ENCODE data around the gene ABO. TPM values are rescaled to one million over a fixed set of nuclear protein-coding genes. Genes with fewer than 3 reads are reported as not detected.

ABO gene
- total and polyA plus RNA-seq, 2 of the 8 experiments (the other 6 are each of a cell fraction or from before 2014, with no cell fraction given), result 0.03 TPM; not detected in 1

DNA sequence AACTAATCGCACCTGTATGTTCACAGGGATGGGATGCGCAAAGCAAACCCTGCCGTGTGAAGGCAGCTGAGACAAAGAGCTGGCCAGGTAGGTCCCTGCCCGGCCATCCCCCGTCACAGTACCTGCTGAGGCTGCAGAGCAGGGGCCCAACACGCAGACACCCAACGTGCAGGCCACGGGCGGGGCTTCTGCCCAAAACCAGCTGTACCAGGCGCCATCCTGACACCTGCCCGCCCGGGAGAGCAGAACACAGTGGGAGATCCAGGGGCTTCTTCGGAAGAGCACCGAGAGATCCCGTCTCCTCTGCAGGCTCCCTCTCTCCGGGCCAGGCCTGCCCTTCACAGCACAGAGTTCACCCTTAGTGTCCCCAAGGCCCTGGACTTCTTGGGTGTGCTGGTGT, 28.4 kb downstream of the ABO start:
- WGBS, 2 experiments (ENCODE audit: extremely low coverage in 1 of 2, insufficient coverage in 1 of 2, insufficient read length in 1 of 2, insufficient replicate concordance in 2 of 2, low coverage in 1 of 2, low lambda C conversion rate in 2 of 2, missing lambda C conversion rate in 1 of 2), result 82% methylated on average over 16 of the region's 16 CpGs; no CpG with 5 or more reads in 1 of the 2 experiments

More for the DNA sequence above, 28.4 kb downstream of the ABO start:
- ChIA-PET CTCF (ENCODE audit: partially characterized antibody) (interaction anchor here (0.7 to 3.9 kb wide), 8 partner anchors 7 to 84 kb away, joined by 3 to 24 read pairs (median 3); no protein-coding TSS in a partner anchor), POLR2A (ENCODE audit: partially characterized antibody) (no interaction called here)
- no peak for DNase-seq (ENCODE audit: low read depth in 1 of 2, low spot score in 2 of 2)
- no peaks in the 10 kb centered on the region for H3K36me3 ChIP-seq (ENCODE audit: control insufficient read depth in 2 of 4, insufficient read depth in 4 of 4, low read length in 3 of 4)
- no peak overlapping the region for H2AFZ ChIP-seq (ENCODE audit: low read length)
- no peak for TF ChIP-seq BACH1 (IDR thresholded peaks at IDR 0.05; ENCODE audit: low read length)
- no peak for TF ChIP-seq CTBP2 (IDR thresholded peaks at IDR 0.05; ENCODE audit: borderline replicate concordance, insufficient read depth, insufficient read length, low read length)
- no peak for TF ChIP-seq CBX5 (IDR thresholded peaks at IDR 0.05; ENCODE audit: low read depth, low read length)
- no peak for TF ChIP-seq RBBP5 (IDR thresholded peaks at IDR 0.05; ENCODE audit: borderline replicate concordance, low read depth, low read length)
- TF ChIP-seq, protein P1, sequence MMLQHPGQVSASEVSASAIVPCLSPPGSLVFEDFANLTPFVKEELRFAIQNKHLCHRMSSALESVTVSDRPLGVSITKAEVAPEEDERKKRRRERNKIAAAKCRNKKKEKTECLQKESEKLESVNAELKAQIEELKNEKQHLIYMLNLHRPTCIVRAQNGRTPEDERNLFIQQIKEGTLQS (IDR thresholded peaks at IDR 0.05; ENCODE audit: insufficient read depth, low read depth, low read length), result no peak
- no peak for TF ChIP-seq JUND (IDR thresholded peaks at IDR 0.05; ENCODE audit: low read length)
- TF ChIP-seq NANOG (IDR thresholded peaks at IDR 0.05; ENCODE audit: insufficient read depth, low read depth, low read length, poor library complexity, severe bottlenecking), result no peak
- no peak for TF ChIP-seq RAD21 (IDR thresholded peaks at IDR 0.05 in 1 of 2, conservative IDR thresholded peaks at IDR 0.05 in 1 of 2; ENCODE audit: low read depth in 2 of 2, low read length in 2 of 2)
- no peak for TF ChIP-seq TEAD4 (IDR thresholded peaks at IDR 0.05; ENCODE audit: low read depth, low read length)
- no peak for TF ChIP-seq TAF7 (optimal IDR thresholded peaks at IDR 0.05; ENCODE audit: borderline replicate concordance, low read depth, low read length)
- TF ChIP-seq SP2 (IDR thresholded peaks at IDR 0.05; ENCODE audit: low read length), result no peak
- H3K79me1 ChIP-seq (ENCODE audit: low read depth, low read length), result no peaks in the 10 kb centered on the region
- H3K9me3 ChIP-seq (ENCODE audit: insufficient read depth in 2 of 2, low read depth in 1 of 2, low read length in 1 of 2), result no peaks in the 10 kb centered on the region
- no peaks in the 10 kb centered on the region for H3K27me3 ChIP-seq (replicated peaks in 1 of 4; ENCODE audit: control insufficient read depth in 3 of 4, extremely low read depth in 1 of 4, insufficient read depth in 3 of 4, low read length in 3 of 4)
- no peak overlapping the region for H2BK120ac ChIP-seq (replicated peaks; ENCODE audit: low read depth, low read length)
- no peak for FAIRE-seq
- no peak overlapping the region for H3K14ac ChIP-seq (ENCODE audit: insufficient read length)
- no peak overlapping the region for H2AK5ac ChIP-seq (ENCODE audit: low read depth, low read length)
- H3K23me2 ChIP-seq (ENCODE audit: low read depth, low read length), result no peaks in the 10 kb centered on the region
- H2BK12ac ChIP-seq (ENCODE audit: low read depth, low read length), result no peak overlapping the region
- H2BK5ac ChIP-seq (ENCODE audit: low read depth, low read length), result no peak overlapping the region
- no peak overlapping the region for H2BK15ac ChIP-seq (ENCODE audit: low read length)
- H3K79me2 ChIP-seq (ENCODE audit: control insufficient read depth in 1 of 2, insufficient read depth in 2 of 2, low read length in 2 of 2), result no peaks in the 10 kb centered on the region
- H4K91ac ChIP-seq (replicated peaks; ENCODE audit: insufficient read length, low read length), result no peak overlapping the region
- no peak overlapping the region for H4K8ac ChIP-seq (ENCODE audit: extremely low read depth, insufficient read depth, low read length)
- H3K56ac ChIP-seq (replicated peaks; ENCODE audit: insufficient read length, low read depth, low read length), result no peak overlapping the region
- no peaks in the 10 kb centered on the region for H4K20me1 ChIP-seq (replicated peaks in 1 of 2; ENCODE audit: control insufficient read depth in 1 of 2, insufficient read depth in 2 of 2, low read length in 2 of 2)
- H3K4me3 ChIP-seq (ENCODE audit: extremely low read depth in 1 of 4, insufficient read depth in 2 of 4, low read depth in 3 of 4, low read length in 4 of 4), result no peak overlapping the region
- no peak overlapping the region for H2BK20ac ChIP-seq (ENCODE audit: low read length)
- no peak overlapping the region for H3K4me2 ChIP-seq (ENCODE audit: insufficient read depth in 1 of 2, low read depth in 2 of 2, low read length in 2 of 2)
- H3K27ac ChIP-seq (ENCODE audit: low read depth, low read length), result no peak overlapping the region
- H4K5ac ChIP-seq (ENCODE audit: insufficient read length, low read depth, low read length), result no peak overlapping the region
- H3K4me1 ChIP-seq (replicated peaks in 1 of 4; ENCODE audit: control insufficient read depth in 3 of 4, insufficient read depth in 4 of 4, low read length in 3 of 4), result no peaks in the 10 kb centered on the region
- H3K4ac ChIP-seq (replicated peaks; ENCODE audit: insufficient read length, low read depth, low read length), result no peak overlapping the region
- H3K18ac ChIP-seq (ENCODE audit: extremely low read depth, low read length), result no peak overlapping the region; the same call in 1 of the 2 replicates
- H3K9ac ChIP-seq (replicated peaks in 1 of 4; ENCODE audit: extremely low read depth in 1 of 4, low read depth in 3 of 4, low read length in 3 of 4), result no peak overlapping the region
- no peak overlapping the region for H3K23ac ChIP-seq (ENCODE audit: insufficient read length)
